HG03520 (cell line): Measurements from ENCODE around the gene TXNDC2.
"Not testable (repeated sequence)": the region's sequence is repeated elsewhere in the genome, so short reads cannot be mapped to it uniquely, and the experiment has no call there.

Experiments used
- ATAC-seq: cut with Tn5 transposase; IDR thresholded peaks from one replicate; pipeline ENCODE4 v1.9.1; 2021; ENCODE audit warnings: mild to moderate bottlenecking, moderate library complexity; ENCODE audit not compliant: unreplicated experiment

Gene TXNDC2

GRCh38 chr18:9911226-9911625 lies 25.5 kb downstream of the TXNDC2 start:
- ATAC-seq: no peak

GRCh38 chr18:9912285-9912684 lies 26.5 kb downstream of the TXNDC2 start:
- not testable (repeated sequence) for ATAC-seq

GRCh38 chr18:9913151-9913525 lies 27.4 kb downstream of the TXNDC2 start:
- no peak for ATAC-seq

- ATAC-seq: peak; percentile 81
Measured at GRCh38 chr18:9913526-9914333, 28.0 kb downstream of the TXNDC2 start, which contains the start of gene VAPA. VAPA (plus strand) TSS chr18:9914016; CDS start chr18:9914257, 241 bp downstream.

- ATAC-seq: peak; percentile 17
Measured at GRCh38 chr18:9914334-9914583, 28.5 kb downstream of the TXNDC2 start.

GRCh38 chr18:9914584-9915290 lies 29.0 kb downstream of the TXNDC2 start:
- ATAC-seq: peak; percentile 20

- ATAC-seq: no peak
Measured at GRCh38 chr18:9915291-9916076, 29.7 kb downstream of the TXNDC2 start.

GRCh38 chr18:9916077-9916639 lies 30.4 kb downstream of the TXNDC2 start:
- no peak for ATAC-seq

GRCh38 chr18:9916808-9917207 lies 31.0 kb downstream of the TXNDC2 start:
- ATAC-seq: no peak

- no peak for ATAC-seq
Measured at GRCh38 chr18:9918016-9918680, 32.4 kb downstream of the TXNDC2 start.

GRCh38 chr18:9919564-9920232 lies 33.9 kb downstream of the TXNDC2 start:
- no peak for ATAC-seq

- ATAC-seq: no peak
Measured at GRCh38 chr18:9922592-9923311, 37.0 kb downstream of the TXNDC2 start.

- no peak for ATAC-seq
Measured at GRCh38 chr18:9924371-9924943, 38.7 kb downstream of the TXNDC2 start.

- no peak for ATAC-seq
Measured at GRCh38 chr18:9925369-9925768, 39.6 kb downstream of the TXNDC2 start.

- no peak for ATAC-seq
Measured at GRCh38 chr18:9925795-9926194, 40.0 kb downstream of the TXNDC2 start.

GRCh38 chr18:9926223-9926894 lies 40.6 kb downstream of the TXNDC2 start:
- ATAC-seq: no peak

GRCh38 chr18:9926977-9927376 lies 41.2 kb downstream of the TXNDC2 start:
- no peak for ATAC-seq

GRCh38 chr18:9927392-9928063 lies 41.8 kb downstream of the TXNDC2 start:
- ATAC-seq: no peak
